ENCODE results near the gene ASTN2.

DNA sequence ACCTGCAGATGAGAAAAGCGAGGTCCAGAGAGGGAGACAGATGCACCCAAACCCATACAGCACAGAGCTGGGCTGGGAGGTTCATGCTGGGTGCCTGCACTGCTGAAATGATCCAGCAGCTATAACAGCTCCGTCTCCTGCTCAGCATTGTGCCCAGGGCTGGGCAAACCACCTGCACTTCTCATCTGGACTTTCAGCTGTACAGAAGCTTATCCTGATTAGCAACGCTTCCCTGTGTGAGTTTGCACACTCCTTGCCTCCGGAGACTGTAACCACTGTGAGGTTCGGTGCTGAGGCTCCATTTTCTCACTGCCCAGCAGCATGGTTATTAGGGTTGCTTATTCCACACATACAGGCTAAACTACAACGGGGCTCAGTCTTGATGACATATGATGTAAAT lies 326.1 kb downstream of the ASTN2 start:
- TF ChIP-seq, protein P1, sequence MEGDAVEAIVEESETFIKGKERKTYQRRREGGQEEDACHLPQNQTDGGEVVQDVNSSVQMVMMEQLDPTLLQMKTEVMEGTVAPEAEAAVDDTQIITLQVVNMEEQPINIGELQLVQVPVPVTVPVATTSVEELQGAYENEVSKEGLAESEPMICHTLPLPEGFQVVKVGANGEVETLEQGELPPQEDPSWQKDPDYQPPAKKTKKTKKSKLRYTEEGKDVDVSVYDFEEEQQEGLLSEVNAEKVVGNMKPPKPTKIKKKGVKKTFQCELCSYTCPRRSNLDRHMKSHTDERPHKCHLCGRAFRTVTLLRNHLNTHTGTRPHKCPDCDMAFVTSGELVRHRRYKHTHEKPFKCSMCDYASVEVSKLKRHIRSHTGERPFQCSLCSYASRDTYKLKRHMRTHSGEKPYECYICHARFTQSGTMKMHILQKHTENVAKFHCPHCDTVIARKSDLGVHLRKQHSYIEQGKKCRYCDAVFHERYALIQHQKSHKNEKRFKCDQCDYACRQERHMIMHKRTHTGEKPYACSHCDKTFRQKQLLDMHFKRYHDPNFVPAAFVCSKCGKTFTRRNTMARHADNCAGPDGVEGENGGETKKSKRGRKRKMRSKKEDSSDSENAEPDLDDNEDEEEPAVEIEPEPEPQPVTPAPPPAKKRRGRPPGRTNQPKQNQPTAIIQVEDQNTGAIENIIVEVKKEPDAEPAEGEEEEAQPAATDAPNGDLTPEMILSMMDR (IDR thresholded peaks at IDR 0.05) = no peak
- no peak for TF ChIP-seq POLR2AphosphoS5 (IDR thresholded peaks at IDR 0.05)

Data from prostate gland (tissue), 2 donors.